HG03103 (cell line): Measurements from ENCODE around the gene MYRIP.
A peak's percentile ranks its signal among the peaks of the same experiment; 100 is the strongest.
"Not testable (repeated sequence)": the region's sequence is repeated elsewhere in the genome, so short reads cannot be mapped to it uniquely, and the experiment has no call there.

ENCODE experiments used
- ATAC-seq: cut with Tn5 transposase; IDR thresholded peaks from one replicate; pipeline ENCODE4 v1.9.1; 2021; ENCODE audit warnings: low read depth; ENCODE audit not compliant: unreplicated experiment

MYRIP gene

DNA sequence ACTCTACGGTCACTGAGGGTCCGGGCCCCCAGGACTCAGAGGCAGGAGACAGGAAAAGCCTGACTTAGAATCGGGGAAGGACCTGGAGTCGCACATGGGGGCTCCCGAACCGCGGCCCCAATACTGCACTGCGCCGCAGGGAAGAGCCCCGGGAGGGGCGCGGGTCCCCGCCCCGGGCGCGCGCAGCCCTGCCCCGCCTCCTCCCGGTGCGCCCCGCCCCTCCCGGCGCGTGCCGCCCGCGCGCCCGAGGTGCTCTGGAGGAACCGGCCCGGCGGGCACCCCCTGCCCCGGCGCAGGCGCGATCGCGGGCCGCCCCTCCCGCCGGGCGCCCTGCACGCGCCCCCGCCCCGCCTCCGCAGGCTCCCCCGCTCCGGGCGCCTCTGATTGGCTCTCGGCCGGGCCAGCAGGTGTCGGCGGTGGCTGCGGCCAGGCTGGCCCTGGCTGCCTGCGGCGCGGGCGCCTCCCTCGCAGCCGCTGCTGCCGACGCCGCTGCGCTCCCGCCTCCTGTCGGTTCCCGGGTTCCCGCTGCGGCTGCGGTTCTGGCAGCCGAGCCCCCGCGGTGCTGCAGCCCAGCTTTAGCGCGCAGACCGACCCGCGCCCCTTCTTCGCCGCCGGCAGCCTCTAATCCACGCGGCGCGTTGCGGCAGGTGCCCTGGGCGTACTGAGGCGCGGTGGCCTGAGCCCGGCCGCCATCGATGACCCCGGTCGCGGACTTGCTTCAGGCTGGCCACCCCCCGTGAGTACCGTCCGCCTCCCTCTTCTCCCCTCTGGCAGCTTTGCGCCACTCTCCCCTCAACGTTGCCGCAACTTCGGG, at the start of gene MYRIP:
Gene MYRIP, plus strand, starts transcription at position 429 of the 814 bp plus-strand sequence. CDS start 91,208 bp downstream, outside the sequence.
- ATAC-seq: peak; percentile 54

DNA sequence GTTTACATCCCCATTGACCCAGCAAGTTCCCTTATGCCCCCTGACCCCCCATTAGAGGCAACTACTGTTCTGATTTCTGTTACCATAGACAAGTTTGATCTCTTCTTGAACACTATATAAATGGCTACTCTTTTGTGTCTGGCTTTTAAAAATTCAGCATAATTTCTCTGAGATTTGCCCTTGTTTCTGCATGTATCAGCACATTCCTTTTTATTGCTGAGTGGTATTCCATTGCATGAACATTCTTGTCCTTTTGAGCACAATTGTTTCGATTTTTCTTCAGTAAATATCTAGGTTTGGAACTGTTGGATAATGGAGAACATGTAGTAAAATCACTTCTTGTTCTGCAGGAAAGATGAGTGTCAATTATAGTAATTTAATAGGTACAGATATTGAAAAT, 49.1 kb upstream of the MYRIP start:
- ATAC-seq: no peak

DNA sequence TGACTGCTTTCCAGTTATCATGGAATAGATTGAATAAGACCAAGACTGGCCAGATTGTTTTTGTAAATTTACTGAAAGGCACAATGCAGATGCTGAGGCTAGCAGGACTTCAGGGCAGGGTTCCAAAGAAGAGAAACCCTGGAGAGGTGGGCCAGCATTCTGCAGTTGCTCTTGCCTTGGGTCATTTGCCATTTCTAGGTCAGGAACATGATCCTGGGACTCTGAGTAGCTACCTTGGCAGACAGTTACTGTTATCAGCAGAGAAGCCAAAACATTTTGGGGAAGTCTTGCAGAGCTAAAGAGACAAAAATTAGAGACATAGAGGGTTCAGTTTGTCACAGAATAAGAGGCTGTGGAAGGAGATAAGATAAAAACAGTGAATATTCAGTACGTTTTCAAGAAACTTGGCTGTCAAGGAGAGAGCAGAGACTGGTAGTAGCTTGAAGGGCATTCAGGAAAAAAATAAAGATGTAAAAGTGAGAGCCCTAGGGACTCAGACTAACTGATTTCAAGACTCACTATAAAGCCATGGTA, 46.8 kb upstream of the MYRIP start:
- ATAC-seq: no peak

DNA sequence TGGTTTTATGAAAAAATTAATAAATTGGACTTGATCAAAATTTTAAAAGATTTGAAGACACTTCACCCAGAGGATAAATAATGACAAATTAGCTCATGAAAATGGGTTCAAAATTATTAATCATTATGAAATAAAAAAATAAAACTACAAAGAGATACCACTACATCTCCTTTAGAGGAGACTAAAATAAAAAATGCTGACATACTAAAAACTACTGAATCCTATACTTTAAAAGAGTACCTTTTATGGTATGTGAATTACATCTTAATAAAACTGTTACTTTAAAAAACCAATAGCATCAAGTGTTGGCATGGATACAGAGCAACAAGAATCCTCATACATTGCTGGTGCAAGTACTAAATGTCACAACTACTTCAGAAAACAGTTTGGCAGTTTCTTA, 46.0 kb upstream of the MYRIP start:
- ATAC-seq: no peak

DNA sequence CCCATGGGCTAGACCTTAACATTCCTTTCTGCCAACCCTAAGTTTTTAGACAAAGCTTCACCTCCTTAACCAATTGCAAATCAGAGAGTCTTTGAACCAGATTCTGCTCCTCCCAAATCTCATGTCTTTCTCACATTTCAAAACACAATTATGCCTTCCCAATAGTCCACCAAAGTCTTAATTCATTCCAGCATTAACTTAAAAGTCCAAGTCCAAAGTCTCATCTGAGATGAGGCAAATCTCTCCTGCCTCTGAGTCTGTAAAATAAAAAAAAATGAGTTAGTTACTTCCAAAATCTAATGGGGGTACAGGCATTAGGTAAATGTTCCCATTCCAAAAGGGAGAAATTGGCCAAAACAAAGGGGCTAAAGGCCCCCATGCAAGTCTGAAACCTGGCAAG, 43.8 kb upstream of the MYRIP start:
- no peak for ATAC-seq

DNA sequence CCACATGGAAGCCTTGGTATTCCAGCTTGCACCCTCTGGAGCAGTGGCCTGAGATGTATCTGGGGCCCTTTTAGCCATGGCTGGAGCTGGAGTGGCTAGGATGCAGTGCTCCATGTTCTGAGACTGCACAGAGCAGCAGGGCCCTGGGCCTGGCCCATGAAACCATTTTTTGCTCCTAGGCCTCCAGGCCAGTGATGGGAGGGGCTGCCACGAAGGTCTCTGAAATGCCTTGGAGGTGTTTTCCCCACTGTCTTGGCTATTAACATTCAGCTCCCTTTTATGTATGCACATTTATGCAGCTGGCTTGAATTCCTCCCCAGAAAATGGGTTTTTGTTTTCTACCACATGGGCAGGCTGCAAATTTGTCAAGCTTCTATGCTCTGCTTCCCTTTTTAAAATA, 43.0 kb upstream of the MYRIP start:
- no peak for ATAC-seq

DNA sequence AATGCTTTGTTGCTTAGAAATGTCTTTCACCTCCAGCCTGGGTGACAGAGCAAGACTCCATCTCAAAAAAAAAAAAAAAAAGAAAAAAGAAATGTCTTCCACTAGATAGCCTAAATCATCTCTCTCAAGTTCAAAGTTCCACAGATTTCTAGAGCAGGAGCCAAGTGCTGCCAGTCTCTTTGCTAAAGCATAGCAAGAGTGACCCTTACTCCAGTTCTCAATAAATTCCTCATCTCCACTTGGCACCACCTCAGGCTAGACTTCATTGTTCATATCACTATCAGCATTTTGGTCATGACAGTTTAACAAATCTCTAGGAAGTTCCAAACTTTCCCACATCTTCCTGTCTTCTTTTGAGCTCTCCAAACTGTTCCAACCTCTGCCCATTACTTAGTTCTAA, 42.5 kb upstream of the MYRIP start:
- not testable (repeated sequence) for ATAC-seq

DNA sequence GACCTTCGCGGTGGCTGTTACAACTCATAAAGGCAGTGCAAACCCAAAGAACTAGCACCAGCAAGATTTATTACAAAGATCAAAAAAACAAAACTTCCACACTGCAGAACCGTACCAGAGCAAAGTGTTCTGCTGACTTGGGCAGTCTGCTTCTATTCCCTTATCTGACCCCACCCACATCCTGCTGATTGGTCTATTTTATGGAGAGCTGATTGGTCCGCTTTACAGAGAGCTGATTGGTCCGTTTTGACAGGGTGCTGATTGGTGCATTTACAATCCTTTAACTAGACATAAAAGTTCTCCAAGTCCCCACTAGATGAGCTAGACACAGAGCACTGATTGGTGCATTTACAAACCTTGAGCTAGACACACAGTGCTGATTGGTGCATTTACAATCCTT, 31.2 kb upstream of the MYRIP start:
- not testable (repeated sequence) for ATAC-seq

DNA sequence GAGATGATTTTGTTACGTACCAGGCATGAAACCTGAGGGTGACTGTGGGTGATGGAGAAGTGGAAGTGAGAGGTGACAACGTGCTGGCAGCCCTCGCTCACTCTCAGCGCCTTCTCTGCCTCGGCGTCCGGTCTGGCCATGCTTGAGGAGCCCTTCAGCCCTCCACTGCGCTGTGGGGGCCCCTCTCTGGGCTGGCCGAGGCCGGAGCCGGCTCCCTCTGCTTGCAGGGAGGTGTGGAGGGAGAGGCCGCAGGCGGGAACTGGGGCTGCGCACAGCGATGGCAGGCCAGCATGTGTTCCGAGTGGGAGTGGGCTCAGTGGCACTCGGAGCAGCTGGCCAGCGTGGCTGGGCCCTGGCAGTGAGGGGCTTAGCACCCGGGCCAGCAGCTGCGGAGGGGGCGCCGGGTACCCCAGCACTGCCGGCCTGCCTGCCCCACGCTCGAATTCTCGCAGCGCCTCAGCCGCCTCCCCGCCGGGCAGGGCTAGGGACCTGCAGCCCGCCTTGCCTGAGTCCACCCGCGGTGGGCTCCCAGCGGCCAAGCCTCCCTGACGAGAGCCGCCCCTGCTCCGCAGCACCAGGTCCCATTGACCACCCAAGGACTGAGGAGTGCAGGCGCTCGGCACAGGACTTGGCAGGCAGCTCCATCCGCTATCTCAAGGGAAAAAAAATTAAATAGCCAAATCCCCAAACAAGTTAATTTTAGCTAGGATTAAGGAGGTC, 29.7 kb upstream of the MYRIP start:
- ATAC-seq: no peak

DNA sequence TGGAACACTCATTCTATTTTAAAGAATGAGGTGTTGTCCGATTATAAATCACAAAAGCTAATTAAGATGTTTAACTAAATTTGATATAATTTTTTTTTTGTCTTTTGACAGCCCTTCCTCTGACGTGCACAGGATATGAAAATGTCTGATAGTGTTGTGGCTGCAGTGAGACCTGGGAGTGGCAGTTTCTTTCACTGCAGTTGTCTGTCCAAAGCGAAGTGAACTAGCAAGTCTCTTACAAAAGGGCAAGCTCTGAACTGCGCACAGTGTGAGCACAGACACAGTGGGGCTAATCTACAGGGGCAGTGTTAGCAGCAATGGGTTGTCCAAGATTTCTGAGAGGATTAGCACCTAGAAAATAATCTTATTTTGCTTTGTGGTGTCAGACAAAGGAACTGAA, 29.1 kb upstream of the MYRIP start:
- no peak for ATAC-seq

DNA sequence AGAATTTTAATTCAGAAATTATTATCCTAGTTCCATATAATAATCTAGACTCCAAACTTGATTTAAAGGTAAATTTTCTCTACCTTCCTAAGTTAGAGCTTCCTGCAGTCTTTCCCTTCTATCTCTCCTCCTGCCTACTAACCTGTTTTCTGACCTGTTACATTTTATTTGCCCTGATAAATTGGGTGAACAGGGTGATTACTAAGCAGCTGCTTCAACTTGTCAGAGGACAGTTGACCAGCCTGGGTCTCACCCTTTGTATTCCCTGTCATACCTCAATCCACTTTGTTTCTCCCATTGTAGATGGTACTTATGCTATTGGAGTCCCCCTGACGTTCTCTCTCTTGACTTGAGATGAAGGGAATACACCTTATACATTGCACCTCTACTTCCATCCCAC, 28.4 kb upstream of the MYRIP start:
- ATAC-seq: no peak

DNA sequence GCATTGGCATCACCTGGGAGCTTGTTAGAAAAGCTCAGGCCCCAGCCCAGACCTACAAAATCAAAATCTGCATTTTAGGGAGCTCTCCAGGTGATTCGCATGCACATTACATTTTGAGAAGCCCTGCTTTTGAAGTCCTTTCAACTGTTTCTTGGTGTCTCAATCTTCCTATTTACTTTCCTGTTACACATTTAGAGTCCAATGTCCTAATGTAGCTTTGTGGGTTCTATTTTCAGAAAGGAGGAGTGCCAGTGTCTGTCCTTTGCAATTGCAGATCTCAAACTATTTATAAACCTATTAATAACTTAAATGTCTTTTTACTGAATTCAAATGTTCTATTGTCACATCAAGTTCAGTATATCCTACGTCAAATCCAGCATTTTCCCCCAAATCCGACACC, 27.8 kb upstream of the MYRIP start:
- ATAC-seq: no peak

DNA sequence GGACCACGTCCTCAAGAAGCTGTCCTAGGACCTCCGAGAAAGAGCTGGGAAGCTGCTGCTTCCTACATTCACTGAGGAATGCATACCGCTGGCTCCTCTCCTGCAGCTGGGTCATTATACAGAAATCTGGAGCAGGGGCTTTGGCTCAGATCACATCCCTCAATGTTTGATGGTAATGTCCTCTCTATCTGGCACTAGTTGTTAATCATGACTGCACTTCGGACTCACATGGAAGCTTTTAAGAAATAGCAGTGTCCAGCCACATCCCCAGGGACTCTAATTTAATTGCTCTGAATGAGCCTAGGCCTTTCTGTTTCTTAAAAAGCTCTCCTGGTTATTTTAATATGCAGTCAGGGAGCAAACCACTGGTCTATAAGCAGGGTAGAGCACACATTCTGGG, 25.7 kb upstream of the MYRIP start:
- no peak for ATAC-seq

DNA sequence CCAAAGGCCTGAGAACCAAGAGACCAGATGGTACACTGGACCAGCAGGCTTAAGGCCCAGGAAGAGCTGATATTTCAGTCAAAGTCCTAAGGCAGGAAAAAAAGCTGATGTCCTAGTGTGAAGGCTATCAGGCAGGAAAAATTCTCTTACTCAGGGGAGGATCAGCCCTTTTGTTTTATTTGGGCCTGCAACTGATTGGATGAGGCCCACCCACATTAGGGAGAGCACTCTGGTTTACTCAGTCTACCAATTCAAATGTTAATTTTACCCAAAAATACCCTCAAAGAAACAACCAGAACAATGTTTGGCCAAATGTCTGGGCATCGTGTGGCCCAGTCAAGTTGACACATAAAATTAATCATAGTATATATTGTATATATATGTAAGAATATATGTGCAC, 24.5 kb upstream of the MYRIP start:
- ATAC-seq: no peak

DNA sequence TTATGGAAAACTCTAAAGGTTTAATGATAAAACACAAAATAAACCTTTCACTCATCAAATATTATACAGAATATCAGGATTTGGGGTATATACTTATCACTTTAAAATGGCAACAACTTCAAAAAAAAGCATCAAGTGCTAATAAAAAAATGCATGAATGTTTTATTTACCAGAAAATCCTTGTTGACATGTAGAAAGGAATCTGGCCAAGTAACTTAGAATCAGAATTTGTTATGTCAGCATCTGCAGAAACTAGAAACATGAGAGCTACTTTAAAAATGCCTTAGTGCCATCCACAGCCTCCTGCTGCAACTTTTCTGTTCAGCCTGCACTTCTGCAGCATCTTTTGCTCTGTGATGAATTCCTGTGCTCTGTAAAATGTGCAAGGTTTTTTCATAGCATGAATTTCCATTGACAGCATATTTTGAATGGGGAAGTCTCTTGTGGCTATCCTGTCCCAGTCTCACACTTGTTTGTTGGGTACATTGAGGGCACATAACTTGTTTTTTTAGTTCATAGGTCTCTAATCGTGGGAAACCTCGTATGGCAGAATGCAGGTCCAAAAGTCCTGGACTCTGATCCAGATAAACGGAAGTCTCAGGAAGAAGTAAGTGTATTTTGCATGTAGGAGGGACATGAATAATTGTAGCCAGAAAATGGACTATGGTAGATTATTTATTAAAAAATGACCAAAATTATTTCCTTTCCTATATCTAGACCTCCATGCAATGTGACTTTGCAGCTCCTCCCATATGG, 21.1 kb upstream of the MYRIP start:
- ATAC-seq: no peak

DNA sequence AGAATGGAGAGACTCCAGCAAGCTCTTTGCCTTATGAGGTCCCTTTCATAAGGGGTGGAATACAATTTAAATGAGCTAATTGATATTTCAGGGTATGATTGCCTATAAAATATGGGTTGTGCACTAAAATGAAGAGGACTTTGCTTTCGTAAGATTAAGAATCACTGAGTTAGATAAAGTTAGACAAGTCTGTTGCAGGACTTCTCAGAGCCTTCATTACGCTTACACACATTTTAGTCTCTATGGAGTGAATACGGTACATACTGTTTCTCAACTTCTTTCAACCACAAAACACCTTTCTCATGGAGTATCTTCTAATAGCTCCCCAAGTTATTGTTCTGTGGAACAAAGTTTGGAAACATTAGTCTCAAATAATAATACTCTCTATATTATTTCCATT, 17.8 kb upstream of the MYRIP start:
- no peak for ATAC-seq

DNA sequence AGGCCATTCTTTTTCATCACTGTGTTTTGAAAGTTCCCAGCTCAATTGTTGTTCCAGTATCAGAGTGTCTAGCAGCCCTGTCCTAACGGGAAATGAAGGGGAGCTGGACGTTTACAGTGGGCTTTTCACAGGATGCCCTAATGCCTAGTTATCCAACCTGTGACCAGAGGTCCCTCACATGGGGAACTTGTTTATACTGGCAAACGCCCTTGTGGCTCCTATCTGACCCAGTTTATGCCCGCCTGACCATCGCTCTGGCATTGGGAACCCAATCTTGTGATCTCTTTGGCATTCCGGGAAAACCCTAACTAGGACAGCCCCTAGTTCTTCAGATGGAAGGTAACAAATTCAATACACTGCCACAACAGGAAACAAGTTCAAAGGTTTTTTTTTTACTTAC, 14.5 kb upstream of the MYRIP start:
- ATAC-seq: no peak

DNA sequence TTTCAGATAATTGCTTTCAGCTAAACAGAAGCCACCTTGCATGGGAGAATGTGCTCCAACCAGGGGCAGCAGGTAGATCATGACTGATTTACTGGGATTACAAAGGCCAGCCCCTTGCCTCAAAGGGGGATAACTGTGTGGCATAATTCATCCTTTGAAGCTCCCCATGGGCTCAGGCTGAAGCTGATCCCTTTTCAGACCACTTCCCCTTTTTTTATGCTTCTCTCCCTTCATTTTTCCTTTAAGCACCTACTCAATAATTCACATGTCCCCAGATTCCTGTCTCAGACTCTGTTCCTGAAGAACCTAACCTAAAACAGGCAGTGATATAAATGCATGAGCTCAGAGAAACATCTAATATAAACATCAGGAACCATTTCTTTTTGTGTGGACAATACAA, 8.2 kb upstream of the MYRIP start:
- no peak for ATAC-seq

DNA sequence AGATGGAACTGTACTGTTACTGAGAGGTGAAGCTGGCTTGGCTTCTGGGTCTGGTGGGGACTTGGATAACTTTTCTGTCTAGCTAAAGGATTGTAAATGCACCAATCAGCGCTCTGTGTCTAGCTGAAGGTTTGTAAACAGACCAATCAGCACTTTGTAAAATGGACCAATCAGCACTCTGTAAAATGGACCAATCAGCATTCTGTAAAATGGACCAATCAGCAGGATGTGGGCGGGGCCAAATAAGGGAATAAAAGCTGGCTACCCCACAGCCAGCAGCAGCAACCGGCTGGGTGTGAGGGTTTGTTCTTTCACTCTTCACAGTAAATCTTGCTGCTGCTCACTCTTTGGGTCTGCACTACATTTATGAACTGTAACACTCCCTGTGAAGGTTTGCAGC, 6.9 kb upstream of the MYRIP start:
- not testable (repeated sequence) for ATAC-seq

DNA sequence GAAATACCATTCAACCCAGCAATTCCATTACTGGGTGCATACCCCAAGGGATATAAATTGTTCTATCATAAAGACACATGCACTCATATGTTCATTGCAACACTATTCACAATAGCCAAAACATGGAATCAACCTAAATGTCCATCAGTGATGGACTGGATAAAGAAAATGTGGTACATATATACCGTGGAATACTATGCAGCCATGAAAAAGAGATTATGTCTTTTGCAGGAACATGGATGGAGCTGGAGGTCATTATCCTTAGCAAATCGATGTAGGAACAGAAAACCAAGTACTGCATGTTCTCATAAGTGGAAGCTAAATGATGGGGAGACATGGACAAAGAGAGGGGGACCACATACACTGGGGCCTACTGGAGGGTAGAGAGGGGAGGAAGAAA, 5.5 kb upstream of the MYRIP start:
- ATAC-seq: no peak

DNA sequence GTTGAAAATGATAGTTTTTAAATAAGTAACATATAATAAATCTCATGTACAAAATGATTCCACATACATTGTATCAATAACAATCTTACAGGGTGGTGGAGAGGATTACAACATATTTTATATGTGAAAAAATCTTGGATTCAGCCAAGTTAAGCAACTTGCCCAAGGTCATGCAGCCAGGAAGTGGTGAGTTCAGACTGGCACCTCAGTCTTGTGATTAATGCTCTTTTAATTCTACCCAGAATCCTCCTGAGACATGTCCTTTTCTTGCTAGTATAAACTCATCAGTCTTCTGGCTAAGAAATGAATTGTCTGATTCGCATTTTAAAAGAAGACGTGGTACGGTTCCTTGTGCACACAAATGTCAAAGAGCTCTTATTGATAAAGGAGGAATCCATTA, 4.5 kb upstream of the MYRIP start:
- ATAC-seq: no peak
